ENCODE measurements around the gene NOL11.
"Not testable (repeated sequence)": the region's sequence is repeated elsewhere in the genome, so short reads cannot be mapped to it uniquely, and the experiment has no call there.

NOL11 gene

GRCh38 chr17:67753026-67753425 lies 35.3 kb downstream of the NOL11 start:
- no peaks in the 10 kb centered on the region for H3K27me3 ChIP-seq (ENCODE audit: insufficient read depth, low read length, poor library complexity, severe bottlenecking)
- no peaks in the 10 kb centered on the region for H3K79me2 ChIP-seq (ENCODE audit: insufficient read depth, low read length)
- H3K4me3 ChIP-seq (ENCODE audit: low read length, poor library complexity, severe bottlenecking): no peak overlapping the region
- no peak overlapping the region for H2AFZ ChIP-seq (ENCODE audit: low read length)
- H3K9me2 ChIP-seq (replicated peaks; ENCODE audit: low read depth, low read length): no peaks in the 10 kb centered on the region
- no peaks in the 10 kb centered on the region for H3F3A ChIP-seq (ENCODE audit: low read depth)
- peaks cover 5% of the 10 kb centered on the region; the same call in 1 of the 2 replicates for H3K9me3 ChIP-seq (ENCODE audit: insufficient read depth, low read depth, low read length)
- no peaks in the 10 kb centered on the region for H4K20me1 ChIP-seq (ENCODE audit: insufficient read depth, low read length, poor library complexity, severe bottlenecking)
- peaks cover 31% of the 10 kb centered on the region for H3K36me3 ChIP-seq (ENCODE audit: insufficient read depth, low read length)
- H3K4me1 ChIP-seq (ENCODE audit: insufficient read depth, low read length, poor library complexity, severe bottlenecking): no peaks in the 10 kb centered on the region
- H3K9ac ChIP-seq (ENCODE audit: low read depth, low read length, poor library complexity, severe bottlenecking): no peak overlapping the region
- TF ChIP-seq EZH2phosphoT487 (IDR thresholded peaks at IDR 0.05; ENCODE audit: borderline replicate concordance) (no peak), CTCF (conservative IDR thresholded peaks at IDR 0.05; ENCODE audit: low read length) (no peak)
- no peak overlapping the region for H3K4me2 ChIP-seq (ENCODE audit: low read depth, low read length, poor library complexity, severe bottlenecking)

GRCh38 chr17:67754001-67754400 lies 36.3 kb downstream of the NOL11 start:
- Histone ChIP-seq H3K36me3 (ENCODE audit: insufficient read depth, low read length) (peaks cover 22% of the 10 kb centered on the region), H3K9ac (ENCODE audit: low read depth, low read length, poor library complexity, severe bottlenecking) (no peak overlapping the region), H3F3A (ENCODE audit: low read depth) (no peaks in the 10 kb centered on the region), H3K4me1 (ENCODE audit: insufficient read depth, low read length, poor library complexity, severe bottlenecking) (no peaks in the 10 kb centered on the region), H3K79me2 (ENCODE audit: insufficient read depth, low read length) (no peaks in the 10 kb centered on the region), H3K9me3 (ENCODE audit: insufficient read depth, low read depth, low read length) (peaks cover 5% of the 10 kb centered on the region; the same call in 1 of the 2 replicates), H3K4me2 (ENCODE audit: low read depth, low read length, poor library complexity, severe bottlenecking) (no peak overlapping the region), H4K20me1 (ENCODE audit: insufficient read depth, low read length, poor library complexity, severe bottlenecking) (no peaks in the 10 kb centered on the region), H2AFZ (ENCODE audit: low read length) (no peak overlapping the region), H3K27me3 (ENCODE audit: insufficient read depth, low read length, poor library complexity, severe bottlenecking) (no peaks in the 10 kb centered on the region), H3K4me3 (ENCODE audit: low read length, poor library complexity, severe bottlenecking) (no peak overlapping the region), H3K9me2 (replicated peaks; ENCODE audit: low read depth, low read length) (no peaks in the 10 kb centered on the region)
- no peak for TF ChIP-seq EZH2phosphoT487 (IDR thresholded peaks at IDR 0.05; ENCODE audit: borderline replicate concordance)
- TF ChIP-seq CTCF (conservative IDR thresholded peaks at IDR 0.05; ENCODE audit: low read length): no peak

- H3K27me3 ChIP-seq (ENCODE audit: insufficient read depth, low read length, poor library complexity, severe bottlenecking); H3K4me1 ChIP-seq (ENCODE audit: insufficient read depth, low read length, poor library complexity, severe bottlenecking); H3K9me2 ChIP-seq (replicated peaks; ENCODE audit: low read depth, low read length); H3F3A ChIP-seq (ENCODE audit: low read depth); H3K4me2 ChIP-seq (ENCODE audit: low read depth, low read length, poor library complexity, severe bottlenecking); H3K9ac ChIP-seq (ENCODE audit: low read depth, low read length, poor library complexity, severe bottlenecking); H3K79me2 ChIP-seq (ENCODE audit: insufficient read depth, low read length); H3K4me3 ChIP-seq (ENCODE audit: low read length, poor library complexity, severe bottlenecking); H4K20me1 ChIP-seq (ENCODE audit: insufficient read depth, low read length, poor library complexity, severe bottlenecking); H3K9me3 ChIP-seq (ENCODE audit: insufficient read depth, low read depth, low read length); H2AFZ ChIP-seq (ENCODE audit: low read length): not testable (repeated sequence)
- H3K36me3 ChIP-seq (ENCODE audit: insufficient read depth, low read length): peaks cover 17% of the 10 kb centered on the region
Measured at GRCh38 chr17:67754686-67755085, 37.0 kb downstream of the NOL11 start.

- not testable (repeated sequence) for H3F3A ChIP-seq (ENCODE audit: low read depth); H3K9ac ChIP-seq (ENCODE audit: low read depth, low read length, poor library complexity, severe bottlenecking); H3K4me1 ChIP-seq (ENCODE audit: insufficient read depth, low read length, poor library complexity, severe bottlenecking); H3K9me3 ChIP-seq (ENCODE audit: insufficient read depth, low read depth, low read length); H3K27me3 ChIP-seq (ENCODE audit: insufficient read depth, low read length, poor library complexity, severe bottlenecking); H2AFZ ChIP-seq (ENCODE audit: low read length); H3K79me2 ChIP-seq (ENCODE audit: insufficient read depth, low read length); H3K9me2 ChIP-seq (replicated peaks; ENCODE audit: low read depth, low read length); H3K4me2 ChIP-seq (ENCODE audit: low read depth, low read length, poor library complexity, severe bottlenecking); H4K20me1 ChIP-seq (ENCODE audit: insufficient read depth, low read length, poor library complexity, severe bottlenecking); H3K4me3 ChIP-seq (ENCODE audit: low read length, poor library complexity, severe bottlenecking); H3K36me3 ChIP-seq (ENCODE audit: insufficient read depth, low read length)
Measured at GRCh38 chr17:67756766-67757165, 39.0 kb downstream of the NOL11 start.

Measured in Loucy (cell line).